ENCODE measurements around the gene LCP2.

Gene LCP2

GRCh38 chr5:170319301-170319700 lies 21.7 kb upstream of the LCP2 start:
- DNase-seq (ENCODE audit: low read depth, low spot score), result no peak
- no peak overlapping the region for H3K4me3 ChIP-seq (ENCODE audit: low read length)

GRCh38 chr5:170317499-170317898 lies 19.9 kb upstream of the LCP2 start:
- no peak for DNase-seq (ENCODE audit: low read depth, low spot score)
- no peak overlapping the region for H3K4me3 ChIP-seq (ENCODE audit: low read length)

GRCh38 chr5:170316937-170317336 lies 19.4 kb upstream of the LCP2 start:
- no peak overlapping the region for H3K4me3 ChIP-seq (ENCODE audit: low read length)
- no peak for DNase-seq (ENCODE audit: low read depth, low spot score)

- H3K4me3 ChIP-seq (ENCODE audit: low read length), result no peak overlapping the region
- DNase-seq (ENCODE audit: low read depth, low spot score), result no peak
Observed at GRCh38 chr5:170315154-170315553, 17.6 kb upstream of the LCP2 start.

- no peak for DNase-seq (ENCODE audit: low read depth, low spot score)
- H3K4me3 ChIP-seq (ENCODE audit: low read length), result no peak overlapping the region
Observed at GRCh38 chr5:170314541-170315095, 17.0 kb upstream of the LCP2 start.

GRCh38 chr5:170313816-170314215 lies 16.2 kb upstream of the LCP2 start:
- no peak overlapping the region for H3K4me3 ChIP-seq (ENCODE audit: low read length)
- DNase-seq (ENCODE audit: low read depth, low spot score), result no peak

GRCh38 chr5:170313344-170313743 lies 15.8 kb upstream of the LCP2 start:
- DNase-seq (ENCODE audit: low read depth, low spot score), result peak; percentile 55
- no peak overlapping the region for H3K4me3 ChIP-seq (ENCODE audit: low read length)

GRCh38 chr5:170312666-170313065 lies 15.1 kb upstream of the LCP2 start:
- no peak overlapping the region for H3K4me3 ChIP-seq (ENCODE audit: low read length)
- DNase-seq (ENCODE audit: low read depth, low spot score), result no peak

GRCh38 chr5:170312301-170312595 lies 14.7 kb upstream of the LCP2 start:
- no peak for DNase-seq (ENCODE audit: low read depth, low spot score)
- H3K4me3 ChIP-seq (ENCODE audit: low read length), result no peak overlapping the region

GRCh38 chr5:170311511-170312300 lies 14.1 kb upstream of the LCP2 start:
- H3K4me3 ChIP-seq (ENCODE audit: low read length), result no peak overlapping the region
- DNase-seq (ENCODE audit: low read depth, low spot score), result no peak

- no peak for DNase-seq (ENCODE audit: low read depth, low spot score)
- H3K4me3 ChIP-seq (ENCODE audit: low read length), result no peak overlapping the region
Observed at GRCh38 chr5:170310256-170310926, 12.8 kb upstream of the LCP2 start.

- H3K4me3 ChIP-seq (ENCODE audit: low read length), result no peak overlapping the region
- no peak for DNase-seq (ENCODE audit: low read depth, low spot score)
Observed at GRCh38 chr5:170308686-170309085, 11.1 kb upstream of the LCP2 start.

GRCh38 chr5:170307575-170308465 lies 10.2 kb upstream of the LCP2 start:
- H3K4me3 ChIP-seq (ENCODE audit: low read length), result no peak overlapping the region
- DNase-seq (ENCODE audit: low read depth, low spot score), result no peak

- no peak overlapping the region for H3K4me3 ChIP-seq (ENCODE audit: low read length)
- no peak for DNase-seq (ENCODE audit: low read depth, low spot score)
Observed at GRCh38 chr5:170306381-170306831, 8.8 kb upstream of the LCP2 start.

- H3K4me3 ChIP-seq (ENCODE audit: low read length), result no peak overlapping the region
- DNase-seq (ENCODE audit: low read depth, low spot score), result no peak
Observed at GRCh38 chr5:170305646-170306025, 8.1 kb upstream of the LCP2 start.

GRCh38 chr5:170305016-170305645 lies 7.6 kb upstream of the LCP2 start:
- no peak for DNase-seq (ENCODE audit: low read depth, low spot score)
- H3K4me3 ChIP-seq (ENCODE audit: low read length), result no peak overlapping the region

- peak overlapping the region; percentile 49; the same call in 1 of the 2 replicates for H3K4me3 ChIP-seq (ENCODE audit: low read length)
- no peak for DNase-seq (ENCODE audit: low read depth, low spot score)
Observed at GRCh38 chr5:170303549-170303948, 6.0 kb upstream of the LCP2 start.

GRCh38 chr5:170302653-170303501 lies 5.3 kb upstream of the LCP2 start:
- peak; percentile 93 for DNase-seq (ENCODE audit: low read depth, low spot score)
- peak overlapping the region; percentile 49 for H3K4me3 ChIP-seq (ENCODE audit: low read length)

Data from Jurkat, Clone E6-1 (cell line).